Cardiac septum (tissue), 1 donor: ENCODE data around the gene SCIN. TPM values are rescaled to one million over a fixed set of nuclear protein-coding genes. Genes with fewer than 3 reads are reported as not detected.

Source experiments
- DNase-seq: peaks from one replicate; pipeline ENCODE4 v3.0.0-alpha.2; 2020; ENCODE audit warnings: low spot score
- intact Hi-C: fragments of 100-400 bp; cut with DNase I; formaldehyde crosslinking; loops from one replicate; pipeline ENCODE4 v1.14.0; 2022
- total RNA-seq: library from RNA; stranded (reverse); fragmentation: NEBNext Ultra II Directional; extraction: Animal tissue kit (Norgen Biotek cat#: 25700); gene quantifications from one replicate; pipeline ENCODE4 v1.2.1, GENCODE V29; 2021
- donor health status: DM: no; HTN: no; CAD: no.

The SCIN gene
- total RNA-seq, 1 donor from 2014 or later, result not detected

GRCh38 chr7:12694817-12695216 lies 124.3 kb downstream of the SCIN start:
- no peak for DNase-seq
- intact Hi-C loops, result no loop called here

GRCh38 chr7:12695965-12696364 lies 125.4 kb downstream of the SCIN start:
- no peak for DNase-seq
- intact Hi-C loops, result no loop called here

- intact Hi-C loops, result no loop called here
- no peak for DNase-seq
These were observed 128.8 kb downstream of the SCIN start for GRCh38 chr7:12699299-12699698.

- no peak for DNase-seq
- intact Hi-C loops, result no loop called here
These were observed 130.9 kb downstream of the SCIN start for GRCh38 chr7:12701433-12701832.

GRCh38 chr7:12703881-12704280 lies 133.4 kb downstream of the SCIN start:
- DNase-seq, result no peak
- intact Hi-C loops, result no loop called here

DNA sequence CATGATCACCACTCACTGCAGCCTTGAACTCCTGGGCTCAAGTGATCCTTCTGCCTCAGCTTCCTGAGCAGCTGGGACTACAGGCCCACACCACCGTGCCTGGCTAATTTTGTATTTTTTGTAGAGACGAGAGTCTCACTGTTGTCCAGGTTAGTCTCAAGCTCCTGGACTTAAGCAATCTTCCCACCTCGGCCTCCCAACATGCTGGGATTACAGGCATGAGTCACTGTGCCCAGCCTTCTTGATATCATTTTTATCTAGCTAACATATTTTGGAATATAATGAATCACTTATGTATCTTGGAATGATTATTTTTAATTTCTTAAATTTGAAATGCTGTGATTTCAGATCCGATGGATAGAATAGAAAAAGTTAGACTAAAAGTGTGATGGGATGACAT lies 135.4 kb downstream of the SCIN start:
- intact Hi-C loops, result no loop called here
- DNase-seq, result no peak

GRCh38 chr7:12706900-12707536 lies 136.5 kb downstream of the SCIN start:
- no peak for DNase-seq
- intact Hi-C loops, result no loop called here

- intact Hi-C loops, result no loop called here
- no peak for DNase-seq
These were observed 137.8 kb downstream of the SCIN start for GRCh38 chr7:12708314-12708713.

Other genes with a start within 250 kb of the SCIN start
- 0.38 TPM for gene VWDE, start 166.9 kb upstream of the SCIN start, total RNA-seq
- 17.7 TPM for gene ARL4A, start 116.9 kb downstream of the SCIN start, total RNA-seq